ENCODE results near the gene ABTB1. TPM values are rescaled to one million over a fixed set of nuclear protein-coding genes. Genes with fewer than 3 reads are reported as not detected.

ABTB1 gene
- total and polyA plus RNA-seq, 4 donors, result 9.7 to 14.1 (median 10.9) TPM

DNA sequence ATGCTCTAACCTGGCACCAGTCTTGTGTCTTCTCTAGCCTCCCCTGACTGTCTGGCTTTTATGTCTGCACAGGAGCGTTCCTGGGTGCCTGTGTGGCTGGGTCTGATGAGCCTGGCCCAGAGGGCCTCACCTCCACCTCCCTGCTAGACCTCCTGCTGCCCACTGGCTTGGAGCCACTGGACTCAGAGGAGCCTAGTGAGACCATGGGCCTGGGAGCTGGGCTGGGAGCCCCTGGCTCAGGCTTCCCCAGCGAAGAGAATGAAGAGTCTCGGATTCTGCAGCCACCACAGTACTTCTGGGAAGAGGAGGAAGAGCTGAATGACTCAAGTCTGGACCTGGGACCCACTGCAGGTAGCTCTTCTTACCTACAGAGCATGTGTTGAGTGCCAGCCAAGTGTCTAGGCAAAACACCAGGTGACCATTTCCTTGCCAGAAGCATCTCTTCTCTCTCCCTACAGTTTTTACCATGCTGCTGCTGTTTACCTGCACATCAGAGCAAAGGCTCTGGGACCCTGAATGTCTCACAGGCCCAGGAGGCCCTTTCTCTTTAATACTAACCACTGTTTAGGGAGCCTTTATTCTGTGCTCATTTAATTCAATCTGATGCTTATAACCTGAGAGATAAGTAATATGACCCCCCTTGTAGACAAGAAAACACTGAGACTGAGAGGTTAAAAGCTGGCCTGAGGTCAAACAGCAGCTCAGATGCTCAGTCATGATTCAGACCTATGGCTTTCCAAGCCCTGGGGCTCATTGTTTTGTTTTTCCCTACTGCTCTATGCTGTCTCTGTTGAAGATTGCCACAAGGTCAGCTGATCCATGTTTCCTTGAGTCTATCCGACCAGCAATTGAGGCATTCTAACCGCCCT, 33.3 kb upstream of the ABTB1 start:
- 91% methylated on average over 5 of the region's 5 CpGs for WGBS
- TF ChIP-seq, protein P1, sequence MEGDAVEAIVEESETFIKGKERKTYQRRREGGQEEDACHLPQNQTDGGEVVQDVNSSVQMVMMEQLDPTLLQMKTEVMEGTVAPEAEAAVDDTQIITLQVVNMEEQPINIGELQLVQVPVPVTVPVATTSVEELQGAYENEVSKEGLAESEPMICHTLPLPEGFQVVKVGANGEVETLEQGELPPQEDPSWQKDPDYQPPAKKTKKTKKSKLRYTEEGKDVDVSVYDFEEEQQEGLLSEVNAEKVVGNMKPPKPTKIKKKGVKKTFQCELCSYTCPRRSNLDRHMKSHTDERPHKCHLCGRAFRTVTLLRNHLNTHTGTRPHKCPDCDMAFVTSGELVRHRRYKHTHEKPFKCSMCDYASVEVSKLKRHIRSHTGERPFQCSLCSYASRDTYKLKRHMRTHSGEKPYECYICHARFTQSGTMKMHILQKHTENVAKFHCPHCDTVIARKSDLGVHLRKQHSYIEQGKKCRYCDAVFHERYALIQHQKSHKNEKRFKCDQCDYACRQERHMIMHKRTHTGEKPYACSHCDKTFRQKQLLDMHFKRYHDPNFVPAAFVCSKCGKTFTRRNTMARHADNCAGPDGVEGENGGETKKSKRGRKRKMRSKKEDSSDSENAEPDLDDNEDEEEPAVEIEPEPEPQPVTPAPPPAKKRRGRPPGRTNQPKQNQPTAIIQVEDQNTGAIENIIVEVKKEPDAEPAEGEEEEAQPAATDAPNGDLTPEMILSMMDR (IDR thresholded peaks at IDR 0.05; ENCODE audit: low read depth, low read length, missing input control), result no peak
- TF ChIP-seq, protein P2, sequence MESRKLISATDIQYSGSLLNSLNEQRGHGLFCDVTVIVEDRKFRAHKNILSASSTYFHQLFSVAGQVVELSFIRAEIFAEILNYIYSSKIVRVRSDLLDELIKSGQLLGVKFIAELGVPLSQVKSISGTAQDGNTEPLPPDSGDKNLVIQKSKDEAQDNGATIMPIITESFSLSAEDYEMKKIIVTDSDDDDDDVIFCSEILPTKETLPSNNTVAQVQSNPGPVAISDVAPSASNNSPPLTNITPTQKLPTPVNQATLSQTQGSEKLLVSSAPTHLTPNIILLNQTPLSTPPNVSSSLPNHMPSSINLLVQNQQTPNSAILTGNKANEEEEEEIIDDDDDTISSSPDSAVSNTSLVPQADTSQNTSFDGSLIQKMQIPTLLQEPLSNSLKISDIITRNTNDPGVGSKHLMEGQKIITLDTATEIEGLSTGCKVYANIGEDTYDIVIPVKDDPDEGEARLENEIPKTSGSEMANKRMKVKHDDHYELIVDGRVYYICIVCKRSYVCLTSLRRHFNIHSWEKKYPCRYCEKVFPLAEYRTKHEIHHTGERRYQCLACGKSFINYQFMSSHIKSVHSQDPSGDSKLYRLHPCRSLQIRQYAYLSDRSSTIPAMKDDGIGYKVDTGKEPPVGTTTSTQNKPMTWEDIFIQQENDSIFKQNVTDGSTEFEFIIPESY (IDR thresholded peaks at IDR 0.05), result no peak
- TF ChIP-seq SP1 (IDR thresholded peaks at IDR 0.05), result no peak
- TF ChIP-seq FOXA1 (IDR thresholded peaks at IDR 0.05), result no peak
- TF ChIP-seq FOXA2 (IDR thresholded peaks at IDR 0.05), result no peak
- TF ChIP-seq RXRA (IDR thresholded peaks at IDR 0.05), result no peak
- TF ChIP-seq, protein P3, sequence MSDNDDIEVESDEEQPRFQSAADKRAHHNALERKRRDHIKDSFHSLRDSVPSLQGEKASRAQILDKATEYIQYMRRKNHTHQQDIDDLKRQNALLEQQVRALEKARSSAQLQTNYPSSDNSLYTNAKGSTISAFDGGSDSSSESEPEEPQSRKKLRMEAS (IDR thresholded peaks at IDR 0.05), result no peak
- TF ChIP-seq, protein P4, sequence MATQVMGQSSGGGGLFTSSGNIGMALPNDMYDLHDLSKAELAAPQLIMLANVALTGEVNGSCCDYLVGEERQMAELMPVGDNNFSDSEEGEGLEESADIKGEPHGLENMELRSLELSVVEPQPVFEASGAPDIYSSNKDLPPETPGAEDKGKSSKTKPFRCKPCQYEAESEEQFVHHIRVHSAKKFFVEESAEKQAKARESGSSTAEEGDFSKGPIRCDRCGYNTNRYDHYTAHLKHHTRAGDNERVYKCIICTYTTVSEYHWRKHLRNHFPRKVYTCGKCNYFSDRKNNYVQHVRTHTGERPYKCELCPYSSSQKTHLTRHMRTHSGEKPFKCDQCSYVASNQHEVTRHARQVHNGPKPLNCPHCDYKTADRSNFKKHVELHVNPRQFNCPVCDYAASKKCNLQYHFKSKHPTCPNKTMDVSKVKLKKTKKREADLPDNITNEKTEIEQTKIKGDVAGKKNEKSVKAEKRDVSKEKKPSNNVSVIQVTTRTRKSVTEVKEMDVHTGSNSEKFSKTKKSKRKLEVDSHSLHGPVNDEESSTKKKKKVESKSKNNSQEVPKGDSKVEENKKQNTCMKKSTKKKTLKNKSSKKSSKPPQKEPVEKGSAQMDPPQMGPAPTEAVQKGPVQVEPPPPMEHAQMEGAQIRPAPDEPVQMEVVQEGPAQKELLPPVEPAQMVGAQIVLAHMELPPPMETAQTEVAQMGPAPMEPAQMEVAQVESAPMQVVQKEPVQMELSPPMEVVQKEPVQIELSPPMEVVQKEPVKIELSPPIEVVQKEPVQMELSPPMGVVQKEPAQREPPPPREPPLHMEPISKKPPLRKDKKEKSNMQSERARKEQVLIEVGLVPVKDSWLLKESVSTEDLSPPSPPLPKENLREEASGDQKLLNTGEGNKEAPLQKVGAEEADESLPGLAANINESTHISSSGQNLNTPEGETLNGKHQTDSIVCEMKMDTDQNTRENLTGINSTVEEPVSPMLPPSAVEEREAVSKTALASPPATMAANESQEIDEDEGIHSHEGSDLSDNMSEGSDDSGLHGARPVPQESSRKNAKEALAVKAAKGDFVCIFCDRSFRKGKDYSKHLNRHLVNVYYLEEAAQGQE (IDR thresholded peaks at IDR 0.05), result no peak
- TF ChIP-seq, protein P5, sequence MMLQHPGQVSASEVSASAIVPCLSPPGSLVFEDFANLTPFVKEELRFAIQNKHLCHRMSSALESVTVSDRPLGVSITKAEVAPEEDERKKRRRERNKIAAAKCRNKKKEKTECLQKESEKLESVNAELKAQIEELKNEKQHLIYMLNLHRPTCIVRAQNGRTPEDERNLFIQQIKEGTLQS (IDR thresholded peaks at IDR 0.05), result no peak
- TF ChIP-seq NR2F2 (IDR thresholded peaks at IDR 0.05), result no peak
- no peak for TF ChIP-seq HNF4G (IDR thresholded peaks at IDR 0.05)
- no peak for TF ChIP-seq JUND (IDR thresholded peaks at IDR 0.05)
- no peak for TF ChIP-seq GABPA (IDR thresholded peaks at IDR 0.05 in 1 of 2, conservative IDR thresholded peaks at IDR 0.05 in 1 of 2)
- no peak for TF ChIP-seq TAF1 (conservative IDR thresholded peaks at IDR 0.05)
- TF ChIP-seq HNF4A (conservative IDR thresholded peaks at IDR 0.05), result no peak
- H3K27ac ChIP-seq (ENCODE audit: low read depth in 1 of 2, low read length in 2 of 2), result no peak overlapping the region
- H3K36me3 ChIP-seq (ENCODE audit: control insufficient read depth in 4 of 4, insufficient read depth in 3 of 4, low read depth in 1 of 4, low read length in 3 of 4), result no peaks in the 10 kb centered on the region
- no peaks in the 10 kb centered on the region for H3K27me3 ChIP-seq (ENCODE audit: control insufficient read depth in 4 of 4, insufficient read depth in 4 of 4, low read length in 3 of 4)
- H3K9me3 ChIP-seq (ENCODE audit: control insufficient read depth in 4 of 4, low read length in 3 of 4), result no peaks in the 10 kb centered on the region
- H3K4me3 ChIP-seq (ENCODE audit: low read depth in 1 of 3, low read length in 3 of 3), result no peak overlapping the region
- DNase-seq (ENCODE audit: low spot score), result no peak
- H3K4me1 ChIP-seq (ENCODE audit: control insufficient read depth in 4 of 4, insufficient read depth in 4 of 4, low read length in 3 of 4), result no peaks in the 10 kb centered on the region
- H3K9ac ChIP-seq (ENCODE audit: low read depth in 1 of 2, low read length in 2 of 2), result no peak overlapping the region

Measured in liver (tissue), 9 donors.